Neutrophil (primary cell): ENCODE data around the gene SPRR2E.
"Not testable (repeated sequence)": the region's sequence is repeated elsewhere in the genome, so short reads cannot be mapped to it uniquely, and the experiment has no call there.

ENCODE experiments used
- H3K27ac ChIP-seq: fragments of 200-600 bp; sonication (generic); 2 replicates; pipeline ENCODE4 v1.5.1; 2016; ENCODE audit warnings: mild to moderate bottlenecking, moderate library complexity
- H3K27me3 ChIP-seq: fragments of 200-600 bp; sonication (generic); 2 replicates; pipeline ENCODE4 v1.6.0; 2016; ENCODE audit warnings: mild to moderate bottlenecking
- H3K36me3 ChIP-seq: fragments of 200-600 bp; sonication (generic); 2 replicates; pipeline ENCODE4 v1.5.1; 2017
- H3K4me1 ChIP-seq, 2 experiments: fragments of 200-600 bp in 1 of 2; sonication (generic) in 1 of 2; 1 replicate in 1 of 2; 2 replicates in 1 of 2; pipeline versions ENCODE4 v1.5.1 to v1.6.1; 2013 to 2016; ENCODE audit warnings: low read depth in 1 of 2, low read length in 1 of 2, mild to moderate bottlenecking in 1 of 2, moderate library complexity in 1 of 2; ENCODE audit not compliant: control insufficient read depth in 1 of 2, insufficient read depth in 1 of 2
- H3K4me3 ChIP-seq, 2 experiments: fragments of 200-600 bp in 1 of 2; sonication (generic) in 1 of 2; 1 replicate in 1 of 2; 2 replicates in 1 of 2; pipeline ENCODE4 v1.5.1; 2013 to 2016; ENCODE audit warnings: low read depth in 1 of 2, low read length in 1 of 2, mild to moderate bottlenecking in 1 of 2, moderate library complexity in 1 of 2
- H3K9me3 ChIP-seq: fragments of 200-600 bp; sonication (generic); 2 replicates; pipeline ENCODE4 v1.5.1; 2016
- CTCF ChIP-seq: fragments of 200-600 bp; sonication (generic); IDR thresholded peaks from 2 replicates; pipeline ENCODE4 v1.5.1; 2016; ENCODE audit warnings: antibody characterized with exemption

Gene SPRR2E

GRCh38 chr1:153127296-153127695 is 33.0 kb upstream of the SPRR2E start:
- Histone ChIP-seq H3K4me3 (no peak overlapping the region), H3K27me3 (peaks cover 11% of the 10 kb centered on the region), H3K9me3 (no peaks in the 10 kb centered on the region), H3K36me3 (no peaks in the 10 kb centered on the region), H3K4me1 (no peaks in the 10 kb centered on the region), H3K27ac (no peak overlapping the region)
- TF ChIP-seq CTCF = no peak

- H3K4me3 ChIP-seq = no peak overlapping the region
- no peaks in the 10 kb centered on the region for H3K36me3 ChIP-seq
- TF ChIP-seq CTCF = no peak
- H3K9me3 ChIP-seq = no peaks in the 10 kb centered on the region
- no peaks in the 10 kb centered on the region for H3K4me1 ChIP-seq
- peaks cover 6% of the 10 kb centered on the region for H3K27me3 ChIP-seq
- H3K27ac ChIP-seq = no peak overlapping the region
Measured at GRCh38 chr1:153125536-153125935, 31.2 kb upstream of the SPRR2E start.

- H3K27me3 ChIP-seq = peaks cover 20% of the 10 kb centered on the region
- H3K27ac ChIP-seq, H3K9me3 ChIP-seq, H3K36me3 ChIP-seq, H3K4me1 ChIP-seq, H3K4me3 ChIP-seq: not testable (repeated sequence)
Measured at GRCh38 chr1:153123793-153124192, 29.5 kb upstream of the SPRR2E start.

GRCh38 chr1:153122831-153123421 is 28.6 kb upstream of the SPRR2E start:
- Histone ChIP-seq H3K4me3 (no peak overlapping the region), H3K27me3 (peaks cover 20% of the 10 kb centered on the region), H3K9me3 (no peaks in the 10 kb centered on the region), H3K36me3 (no peaks in the 10 kb centered on the region), H3K4me1 (no peaks in the 10 kb centered on the region), H3K27ac (no peak overlapping the region)
- no peak for TF ChIP-seq CTCF

GRCh38 chr1:153120945-153121344 is 26.6 kb upstream of the SPRR2E start:
- Histone ChIP-seq H3K4me3 (no peak overlapping the region), H3K27ac (no peak overlapping the region), H3K36me3 (no peaks in the 10 kb centered on the region), H3K27me3 (peaks cover 20% of the 10 kb centered on the region), H3K9me3 (no peaks in the 10 kb centered on the region), H3K4me1 (no peaks in the 10 kb centered on the region)
- TF ChIP-seq CTCF = no peak

GRCh38 chr1:153119491-153119971 is 25.2 kb upstream of the SPRR2E start:
- H3K4me1 ChIP-seq = no peaks in the 10 kb centered on the region
- TF ChIP-seq CTCF = no peak
- H3K27ac ChIP-seq = no peak overlapping the region
- H3K4me3 ChIP-seq = no peak overlapping the region
- no peaks in the 10 kb centered on the region for H3K9me3 ChIP-seq
- H3K27me3 ChIP-seq = peaks cover 20% of the 10 kb centered on the region
- H3K36me3 ChIP-seq = no peaks in the 10 kb centered on the region

- H3K4me3 ChIP-seq, H3K9me3 ChIP-seq, H3K27ac ChIP-seq, H3K36me3 ChIP-seq, H3K4me1 ChIP-seq: not testable (repeated sequence)
- peaks cover 16% of the 10 kb centered on the region for H3K27me3 ChIP-seq
Measured at GRCh38 chr1:153115264-153115663, 20.9 kb upstream of the SPRR2E start.
